Naive B cell (primary cell): ENCODE measurements around the gene ITSN1. TPM values are rescaled to one million over a fixed set of nuclear protein-coding genes. Genes with fewer than 3 reads are reported as not detected.
"Not testable (repeated sequence)": the region's sequence is repeated elsewhere in the genome, so short reads cannot be mapped to it uniquely, and the experiment has no call there.

Source experiments
- ATAC-seq, 2 donors: fragments of 150-1000 bp; cut with Tn5 transposase; 2 replicates each; pipeline ENCODE4 v1.10.0; 2021; ENCODE audit warnings: low read depth in 2 of 2, mild to moderate bottlenecking in 2 of 2, moderate library complexity in 2 of 2
- DNase-seq: peaks from one replicate; pipeline ENCODE4 v3.0.0; 2022
- H3K27ac Mint-ChIP-seq, 6 donors: one replicate each; pipeline ENCODE4 v1.8.0; 2020 to 2022; ENCODE audit warnings: mild to moderate bottlenecking in 6 of 6, mixed read lengths in 6 of 6, moderate library complexity in 5 of 6, inconsistent platforms in 2 of 6
- H3K27me3 Mint-ChIP-seq, 3 donors: one replicate each; pipeline ENCODE4 v1.8.0; 2021 to 2022; ENCODE audit warnings: mixed read lengths in 3 of 3, mild to moderate bottlenecking in 1 of 3
- H3K36me3 Mint-ChIP-seq, 2 donors: one replicate each; pipeline ENCODE4 v1.8.0; 2020 to 2022; ENCODE audit warnings: mixed read lengths in 2 of 2, inconsistent platforms in 1 of 2, mild to moderate bottlenecking in 1 of 2
- H3K4me1 Mint-ChIP-seq, 3 donors: one replicate each; pipeline ENCODE4 v1.8.0; 2020 to 2022; ENCODE audit warnings: mixed read lengths in 3 of 3, inconsistent platforms in 1 of 3, mild to moderate bottlenecking in 1 of 3, moderate library complexity in 1 of 3
- H3K4me3 Mint-ChIP-seq, 8 donors: one replicate each; pipeline ENCODE4 v1.8.0; 2020 to 2022; ENCODE audit warnings: mild to moderate bottlenecking in 8 of 8, mixed read lengths in 8 of 8, moderate library complexity in 8 of 8, inconsistent platforms in 2 of 8
- H3K9me3 Mint-ChIP-seq, 7 donors: one replicate each; pipeline ENCODE4 v1.8.0; 2020 to 2022; ENCODE audit warnings: mixed read lengths in 7 of 7, mild to moderate bottlenecking in 5 of 7, inconsistent platforms in 2 of 7, moderate library complexity in 1 of 7
- polyA plus RNA-seq, 6 donors: library from polyadenylated mRNA; unstranded; fragments of 300-500 nt; fragmentation: Illumina TruSeq; gene quantifications; one replicate each; pipeline ENCODE4 v1.2.3, GENCODE V29; 2021; ENCODE audit warnings: low read depth in 6 of 6

The ITSN1 gene
- polyA plus RNA-seq, 6 donors from 2014 or later = 0.12 to 1.4 (median 0.60) TPM; not detected in 1

GRCh38 chr21:33857846-33858666 is 215.8 kb downstream of the ITSN1 start:
- Mint-ChIP-seq H3K27ac (peak overlapping the region in 1 of 6 donors; percentile 34), H3K9me3 (no peaks in the 10 kb centered on the region), H3K4me3 (no peak overlapping the region), H3K4me1 (no peaks in the 10 kb centered on the region), H3K36me3 (no peaks in the 10 kb centered on the region), H3K27me3 (peaks cover 0 to 15% (median 15%) of the 10 kb centered on the region in 3 donors)
- ATAC-seq (no peak), DNase-seq (no peak)

- no peak for DNase-seq
- ATAC-seq = no peak
- Mint-ChIP-seq H3K4me1 (no peaks in the 10 kb centered on the region), H3K9me3 (no peaks in the 10 kb centered on the region), H3K27ac (peak overlapping the region in 1 of 6 donors; percentile 34), H3K27me3 (peaks cover 0 to 11% (median 8%) of the 10 kb centered on the region in 3 donors), H3K36me3 (no peaks in the 10 kb centered on the region), H3K4me3 (no peak overlapping the region)
Observed at GRCh38 chr21:33858667-33859372, 216.5 kb downstream of the ITSN1 start.

- H3K4me3 Mint-ChIP-seq = no peak overlapping the region
- H3K27me3 Mint-ChIP-seq = peaks cover 0 to 18% (median 4%) of the 10 kb centered on the region in 3 donors
- no peaks in the 10 kb centered on the region for H3K9me3 Mint-ChIP-seq
- no peak for DNase-seq
- ATAC-seq = no peak
- no peak overlapping the region for H3K27ac Mint-ChIP-seq
- H3K36me3 Mint-ChIP-seq = no peaks in the 10 kb centered on the region
- no peaks in the 10 kb centered on the region for H3K4me1 Mint-ChIP-seq
Observed at GRCh38 chr21:33859373-33860102, 217.2 kb downstream of the ITSN1 start.

DNA sequence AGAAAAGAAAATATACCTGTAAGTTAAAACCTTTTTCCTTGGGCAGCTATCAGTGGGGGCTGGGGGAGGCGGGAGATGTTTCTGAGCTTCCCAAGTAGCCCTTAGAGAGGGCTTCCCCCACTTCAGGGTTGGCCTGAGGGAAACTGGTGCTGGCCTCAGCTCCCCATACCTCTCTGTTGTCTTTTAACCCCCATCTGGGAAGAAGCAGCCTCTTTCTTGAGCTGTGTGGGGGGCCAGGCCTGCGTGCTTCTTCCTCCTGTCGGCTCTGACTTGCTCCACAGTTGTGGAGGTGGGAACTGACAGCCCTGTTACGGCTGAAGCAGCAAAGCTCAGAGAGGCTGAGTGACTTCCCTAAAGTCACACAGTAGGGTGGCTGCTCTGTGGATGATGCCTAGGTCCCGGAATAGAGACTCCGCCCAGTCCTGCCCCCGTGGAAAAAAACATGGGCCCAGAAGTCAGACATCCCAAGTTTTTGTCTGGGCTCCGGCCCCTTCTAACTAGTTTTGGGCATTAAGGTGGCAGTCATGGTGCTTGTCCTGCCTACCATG is 218.1 kb downstream of the ITSN1 start:
- peaks cover 0 to 26% (median 10%) of the 10 kb centered on the region in 3 donors for H3K27me3 Mint-ChIP-seq
- no peak for DNase-seq
- H3K4me1 Mint-ChIP-seq = no peaks in the 10 kb centered on the region
- no peak overlapping the region for H3K4me3 Mint-ChIP-seq
- H3K36me3 Mint-ChIP-seq = no peaks in the 10 kb centered on the region
- H3K27ac Mint-ChIP-seq = peak overlapping the region in 1 of 6 donors; percentile 24
- no peak for ATAC-seq
- H3K9me3 Mint-ChIP-seq = no peaks in the 10 kb centered on the region

- H3K9me3 Mint-ChIP-seq = no peaks in the 10 kb centered on the region
- H3K4me3 Mint-ChIP-seq = no peak overlapping the region
- no peak overlapping the region for H3K27ac Mint-ChIP-seq
Observed at GRCh38 chr21:33861125-33861524, 218.8 kb downstream of the ITSN1 start.

GRCh38 chr21:33863191-33863590 is 220.9 kb downstream of the ITSN1 start:
- not testable (repeated sequence) for DNase-seq, H3K36me3 Mint-ChIP-seq, H3K4me1 Mint-ChIP-seq, H3K9me3 Mint-ChIP-seq, ATAC-seq, H3K4me3 Mint-ChIP-seq
- Mint-ChIP-seq H3K27ac (peak overlapping the region in 1 of 6 donors; percentile 91), H3K27me3 (peaks cover 0 to 30% (median 10%) of the 10 kb centered on the region in 3 donors)

More at GRCh38 chr21:33861125-33861524, 218.8 kb downstream of the ITSN1 start:
- H3K4me1 Mint-ChIP-seq = no peaks in the 10 kb centered on the region
- DNase-seq (no peak), ATAC-seq (no peak)
- H3K36me3 Mint-ChIP-seq = no peaks in the 10 kb centered on the region
- peaks cover 0 to 30% (median 10%) of the 10 kb centered on the region in 3 donors for H3K27me3 Mint-ChIP-seq

- no peaks in the 10 kb centered on the region for H3K9me3 Mint-ChIP-seq
- peaks cover 0 to 29% (median 10%) of the 10 kb centered on the region in 3 donors for H3K27me3 Mint-ChIP-seq
- no peak for ATAC-seq
- DNase-seq = no peak
- no peaks in the 10 kb centered on the region for H3K36me3 Mint-ChIP-seq
- peaks cover 0 to 7% (median 5%) of the 10 kb centered on the region in 3 donors for H3K4me1 Mint-ChIP-seq
- H3K4me3 Mint-ChIP-seq = no peak overlapping the region
- H3K27ac Mint-ChIP-seq = no peak overlapping the region
Observed at GRCh38 chr21:33864150-33864549, 221.8 kb downstream of the ITSN1 start.

GRCh38 chr21:33865176-33865575 is 222.9 kb downstream of the ITSN1 start:
- H3K4me3 Mint-ChIP-seq = no peak overlapping the region
- H3K27ac Mint-ChIP-seq = no peak overlapping the region
- peaks cover 0 to 7% (median 5%) of the 10 kb centered on the region in 3 donors for H3K4me1 Mint-ChIP-seq
- no peaks in the 10 kb centered on the region for H3K36me3 Mint-ChIP-seq
- peaks cover 0 to 23% (median 10%) of the 10 kb centered on the region in 3 donors for H3K27me3 Mint-ChIP-seq
- ATAC-seq = no peak
- H3K9me3 Mint-ChIP-seq = no peaks in the 10 kb centered on the region
- DNase-seq = no peak

GRCh38 chr21:33865996-33866575 is 223.8 kb downstream of the ITSN1 start:
- peaks cover 0 to 23% (median 10%) of the 10 kb centered on the region in 3 donors for H3K27me3 Mint-ChIP-seq
- H3K9me3 Mint-ChIP-seq = no peaks in the 10 kb centered on the region
- peaks cover 0 to 7% (median 5%) of the 10 kb centered on the region in 3 donors for H3K4me1 Mint-ChIP-seq
- H3K27ac Mint-ChIP-seq = no peak overlapping the region
- ATAC-seq = no peak
- H3K4me3 Mint-ChIP-seq = no peak overlapping the region
- H3K36me3 Mint-ChIP-seq = no peaks in the 10 kb centered on the region
- DNase-seq = no peak

DNA sequence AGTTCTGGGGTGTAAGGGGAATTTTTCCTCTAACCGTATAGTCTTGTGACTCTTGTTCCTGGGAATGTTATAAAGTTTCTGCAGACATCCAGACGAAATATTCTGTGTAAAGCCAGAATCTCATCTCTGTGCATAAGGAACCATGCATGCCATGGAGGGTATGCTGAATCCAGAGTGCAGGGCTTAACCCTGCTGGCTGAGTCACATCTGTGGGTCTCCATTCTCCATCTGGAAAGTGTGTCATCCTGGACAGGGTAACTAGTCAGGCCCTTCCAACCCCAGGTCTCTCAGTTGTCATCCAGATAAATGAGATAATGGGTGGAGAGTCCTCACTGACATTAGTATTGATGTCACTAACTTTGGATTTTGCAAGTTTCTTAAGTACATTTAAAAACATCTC is 224.5 kb downstream of the ITSN1 start:
- H3K9me3 Mint-ChIP-seq = no peaks in the 10 kb centered on the region
- no peak for DNase-seq
- no peak for ATAC-seq
- H3K4me1 Mint-ChIP-seq = peaks cover 0 to 7% (median 5%) of the 10 kb centered on the region in 3 donors
- H3K4me3 Mint-ChIP-seq = no peak overlapping the region
- H3K27me3 Mint-ChIP-seq = peaks cover 0 to 23% (median 10%) of the 10 kb centered on the region in 3 donors
- H3K36me3 Mint-ChIP-seq = no peaks in the 10 kb centered on the region
- peak overlapping the region in 1 of 6 donors; percentile 19 for H3K27ac Mint-ChIP-seq

- Mint-ChIP-seq H3K4me3 (peak overlapping the region in 5 of 8 donors; percentile 17 to 91 (median 33)), H3K27me3 (peaks cover 0 to 23% (median 6%) of the 10 kb centered on the region in 3 donors), H3K27ac (peak overlapping the region in 1 of 6 donors; percentile 45)
- not testable (repeated sequence) for H3K36me3 Mint-ChIP-seq, H3K4me1 Mint-ChIP-seq, H3K9me3 Mint-ChIP-seq, ATAC-seq, DNase-seq
Observed at GRCh38 chr21:33867868-33868267, 225.6 kb downstream of the ITSN1 start.

DNA sequence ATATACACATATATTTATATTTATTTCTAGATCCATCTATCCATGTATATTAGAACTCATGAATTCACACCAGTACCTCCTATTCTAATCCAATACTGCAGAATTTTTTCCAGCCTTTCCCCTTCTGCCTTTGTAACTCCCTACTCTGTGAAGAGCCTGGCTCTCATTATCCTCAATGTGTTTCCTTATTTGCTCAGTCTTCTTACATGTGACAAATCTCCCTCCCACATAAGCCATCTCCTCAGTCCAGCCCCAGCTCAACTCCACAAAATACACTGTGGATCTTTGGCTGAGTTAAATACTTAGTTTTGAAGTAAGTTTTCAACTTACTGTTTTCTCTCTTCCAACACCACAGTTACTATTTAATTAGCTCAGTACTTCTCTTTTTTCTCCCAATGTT is 227.6 kb downstream of the ITSN1 start:
- Mint-ChIP-seq H3K4me3 (no peak overlapping the region), H3K36me3 (no peaks in the 10 kb centered on the region), H3K27ac (no peak overlapping the region), H3K4me1 (peaks cover 0 to 7% (median 5%) of the 10 kb centered on the region in 3 donors), H3K9me3 (no peaks in the 10 kb centered on the region), H3K27me3 (peaks cover 0 to 9% (median 3%) of the 10 kb centered on the region in 3 donors)
- ATAC-seq (no peak), DNase-seq (no peak)

GRCh38 chr21:33870768-33871167 is 228.5 kb downstream of the ITSN1 start:
- Mint-ChIP-seq H3K27me3 (peaks cover 0 to under 1% (median 0%) of the 10 kb centered on the region in 3 donors), H3K4me1 (peaks cover 0 to 7% (median 5%) of the 10 kb centered on the region in 3 donors), H3K36me3 (no peaks in the 10 kb centered on the region), H3K4me3 (no peak overlapping the region), H3K9me3 (no peaks in the 10 kb centered on the region), H3K27ac (no peak overlapping the region)
- DNase-seq (no peak), ATAC-seq (no peak)
